Measurements from ENCODE around the gene HIP1R.
A peak's percentile ranks its signal among the peaks of the same experiment; 100 is the strongest.
"Not testable (repeated sequence)": the region's sequence is repeated elsewhere in the genome, so short reads cannot be mapped to it uniquely, and the experiment has no call there.

The HIP1R gene

GRCh38 chr12:122873540-122873939, 38.3 kb downstream of the HIP1R start:
- no peak for DNase-seq (ENCODE audit: low read depth)

DNA sequence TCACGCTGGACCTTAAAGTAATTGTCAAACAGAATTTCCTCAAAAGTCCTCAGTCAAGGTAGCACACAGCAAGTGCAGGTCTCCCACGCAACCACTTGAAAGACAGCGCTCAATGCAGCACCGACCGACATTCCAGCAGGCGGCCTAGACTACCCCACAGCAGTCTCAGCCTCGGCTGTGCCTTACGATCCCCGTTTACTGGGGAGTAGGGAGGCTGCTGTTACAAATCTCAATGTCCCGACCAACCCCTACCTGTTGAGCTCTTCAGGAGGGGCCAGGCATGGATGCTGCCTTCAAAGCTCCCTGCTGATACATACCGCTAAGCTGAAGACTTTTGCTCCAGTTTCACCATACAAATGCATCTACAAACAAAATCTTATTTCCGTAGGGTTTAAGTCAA, 38.8 kb downstream of the HIP1R start:
- no peak for DNase-seq (ENCODE audit: low read depth)

- DNase-seq (ENCODE audit: low read depth) = no peak
Measured at GRCh38 chr12:122875590-122876220, 40.4 kb downstream of the HIP1R start.

- DNase-seq (ENCODE audit: low read depth) = not testable (repeated sequence)
Measured at GRCh38 chr12:122876281-122876680, 41.0 kb downstream of the HIP1R start.

DNA sequence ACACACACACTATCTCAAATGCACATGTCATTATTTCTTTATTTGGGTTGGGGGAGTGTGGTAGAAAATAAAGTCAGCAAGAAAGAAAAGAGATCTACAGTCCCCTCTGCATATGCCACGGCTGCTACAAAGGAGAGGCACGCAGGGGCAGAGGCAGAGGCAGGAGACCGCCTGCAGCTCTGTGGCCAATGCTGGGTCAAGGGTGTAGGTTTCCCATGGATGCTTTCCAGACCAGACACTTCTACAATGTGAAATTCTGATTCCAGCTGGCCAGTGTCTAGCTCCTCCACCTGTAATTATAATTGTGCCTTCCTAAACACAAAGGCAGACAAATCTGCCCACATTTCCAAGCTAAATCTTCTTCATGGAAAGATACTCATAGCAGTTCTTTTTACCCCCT, 41.5 kb downstream of the HIP1R start:
- no peak for DNase-seq (ENCODE audit: low read depth)

- DNase-seq (ENCODE audit: low read depth) = no peak
Measured at GRCh38 chr12:122878780-122879612, 43.7 kb downstream of the HIP1R start.

DNA sequence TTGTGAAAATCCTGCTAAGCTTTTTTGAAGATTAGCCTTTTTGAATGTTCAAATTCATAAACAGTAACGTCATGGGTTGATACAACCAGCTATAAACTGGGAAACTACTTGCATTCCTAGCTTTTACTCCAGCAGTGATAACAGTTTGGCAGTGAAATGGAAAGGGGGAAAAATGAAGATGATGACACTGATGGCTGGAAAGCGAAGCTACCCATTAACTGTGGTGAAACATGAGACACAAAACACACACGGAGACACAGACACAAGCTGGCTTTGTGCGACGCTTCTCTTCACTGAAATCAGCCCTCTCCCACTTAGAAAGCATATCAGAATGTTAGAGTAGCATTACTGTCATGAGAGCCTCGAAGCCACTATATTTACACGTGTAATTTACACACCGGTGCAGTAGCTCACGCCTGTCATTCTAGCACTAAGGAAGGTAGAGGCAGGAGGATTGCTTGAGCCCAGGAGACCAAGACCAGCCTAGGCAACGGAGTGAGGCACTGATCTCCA, 45.0 kb downstream of the HIP1R start:
- no peak for DNase-seq (ENCODE audit: low read depth)

- no peak for DNase-seq (ENCODE audit: low read depth)
Measured at GRCh38 chr12:122880668-122881067, 45.4 kb downstream of the HIP1R start.

GRCh38 chr12:122882908-122883558, 47.8 kb downstream of the HIP1R start:
- DNase-seq (ENCODE audit: low read depth) = no peak

DNA sequence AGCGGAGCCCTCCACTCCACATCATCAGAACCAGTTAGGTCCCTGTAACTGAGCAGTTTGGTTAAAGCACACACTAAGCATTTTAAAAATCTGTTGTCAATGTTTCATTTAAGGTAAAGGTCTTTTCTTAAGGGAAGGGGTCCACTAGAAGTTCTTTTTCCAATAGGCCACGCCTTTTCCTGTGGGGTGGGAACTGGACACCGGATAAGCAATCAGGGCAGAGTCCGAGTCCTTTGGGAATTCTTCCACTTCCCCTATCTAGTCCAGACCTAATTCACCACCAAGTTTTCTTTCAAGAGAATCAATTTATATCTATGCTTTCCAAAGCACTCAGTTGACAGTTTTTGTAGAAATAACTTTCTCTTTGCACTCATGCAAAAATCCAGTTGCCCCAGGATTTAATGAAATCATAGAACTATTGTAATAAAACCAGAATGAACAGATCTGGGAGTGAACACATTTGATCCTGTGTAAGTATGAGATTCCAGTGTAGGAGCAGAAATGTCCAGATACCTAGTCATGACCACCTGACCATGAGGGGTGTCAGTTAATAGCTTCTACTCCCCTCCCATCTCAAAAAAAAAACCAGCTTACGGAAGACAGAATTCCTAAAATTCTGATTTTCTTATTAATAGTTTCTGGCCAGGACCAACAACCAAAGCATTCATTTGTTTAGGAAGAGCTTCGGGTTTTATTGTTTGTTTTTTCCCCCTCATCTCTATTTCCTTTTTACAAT, 49.0 kb downstream of the HIP1R start:
- DNase-seq (ENCODE audit: low read depth) = no peak

GRCh38 chr12:122884860-122885259, 49.6 kb downstream of the HIP1R start:
- DNase-seq (ENCODE audit: low read depth) = no peak

DNA sequence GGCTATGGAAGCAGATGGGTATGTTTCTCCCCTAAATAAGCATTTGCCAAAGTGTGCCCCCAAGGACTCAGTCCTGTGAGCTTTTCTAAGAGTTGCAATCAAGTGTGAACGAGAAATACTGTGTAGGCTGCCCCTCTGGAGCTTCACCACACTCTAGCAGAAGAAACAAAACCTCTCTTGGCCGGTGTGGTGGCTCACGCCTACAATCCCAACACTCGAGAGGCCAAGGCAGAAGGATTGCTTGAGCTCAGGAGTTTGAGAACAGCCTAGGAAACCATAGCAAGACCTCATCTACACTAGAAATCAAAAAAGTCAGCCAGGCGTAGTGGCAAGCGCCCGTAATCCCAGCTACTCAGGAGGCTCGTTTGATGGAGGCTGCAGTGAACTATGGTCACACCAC, 50.9 kb downstream of the HIP1R start:
- DNase-seq (ENCODE audit: low read depth) = no peak

DNA sequence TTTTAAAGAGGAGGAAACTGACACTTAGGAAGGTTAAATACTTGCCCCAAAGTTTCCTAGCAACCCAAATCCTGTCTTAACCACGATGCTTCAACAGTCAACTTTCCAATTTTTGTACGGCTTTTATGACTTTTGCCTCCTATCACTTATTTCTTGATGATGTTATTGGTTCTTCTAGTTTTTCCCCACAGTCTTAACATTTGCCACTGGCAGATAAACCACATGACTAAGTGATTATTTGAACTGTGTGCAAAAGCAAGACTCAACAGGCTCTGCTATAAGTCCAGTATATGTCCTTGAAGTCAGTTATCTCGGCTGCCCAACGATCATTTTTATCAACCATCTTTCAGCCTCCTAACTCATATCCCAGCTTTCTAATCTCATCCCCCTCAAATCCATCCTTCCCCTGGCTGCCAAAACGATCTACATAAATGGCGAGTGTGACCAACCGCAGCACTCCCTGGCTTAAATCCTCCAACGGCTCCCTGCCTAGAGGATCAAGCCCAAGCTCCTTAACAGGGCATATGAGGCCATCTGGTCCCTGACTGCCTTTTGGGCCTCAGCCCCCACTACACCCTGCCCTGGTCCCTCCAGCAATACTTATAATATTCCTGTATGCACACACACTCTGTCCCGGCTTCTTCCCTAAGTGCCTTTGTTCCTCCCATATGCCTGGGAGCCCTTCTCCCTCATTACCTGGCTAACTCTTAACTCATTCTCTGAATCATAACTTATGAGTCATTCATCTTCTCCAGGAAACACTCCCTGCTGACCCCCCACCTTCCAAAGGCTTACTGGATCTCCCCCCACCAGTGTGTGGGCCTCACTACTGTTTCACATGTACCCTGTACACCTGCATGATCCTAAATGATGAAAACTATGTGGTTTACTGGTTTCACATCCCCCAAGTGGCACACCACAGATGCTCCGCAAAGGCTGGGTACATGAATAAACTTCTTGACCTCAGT, 51.9 kb downstream of the HIP1R start:
- DNase-seq (ENCODE audit: low read depth) = no peak

DNA sequence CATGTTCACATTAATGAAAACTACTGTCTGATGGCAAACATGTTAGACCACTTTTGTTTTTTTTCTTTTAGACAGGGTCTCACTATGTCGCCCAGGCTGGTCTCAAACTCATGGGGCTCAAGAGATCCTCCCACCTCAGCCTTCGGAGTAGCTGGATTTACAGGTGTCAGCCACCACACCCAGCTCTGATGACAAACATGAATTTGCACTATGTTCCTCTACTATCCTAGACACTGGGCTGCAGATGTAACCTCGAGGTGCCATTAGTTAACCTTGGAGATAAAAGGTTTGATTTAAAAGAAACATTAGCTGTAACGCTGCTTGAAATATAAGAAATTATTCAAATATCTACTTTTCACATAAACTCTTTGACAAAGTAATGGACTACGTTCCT, 52.6 kb downstream of the HIP1R start:
- no peak for DNase-seq (ENCODE audit: low read depth)

DNA sequence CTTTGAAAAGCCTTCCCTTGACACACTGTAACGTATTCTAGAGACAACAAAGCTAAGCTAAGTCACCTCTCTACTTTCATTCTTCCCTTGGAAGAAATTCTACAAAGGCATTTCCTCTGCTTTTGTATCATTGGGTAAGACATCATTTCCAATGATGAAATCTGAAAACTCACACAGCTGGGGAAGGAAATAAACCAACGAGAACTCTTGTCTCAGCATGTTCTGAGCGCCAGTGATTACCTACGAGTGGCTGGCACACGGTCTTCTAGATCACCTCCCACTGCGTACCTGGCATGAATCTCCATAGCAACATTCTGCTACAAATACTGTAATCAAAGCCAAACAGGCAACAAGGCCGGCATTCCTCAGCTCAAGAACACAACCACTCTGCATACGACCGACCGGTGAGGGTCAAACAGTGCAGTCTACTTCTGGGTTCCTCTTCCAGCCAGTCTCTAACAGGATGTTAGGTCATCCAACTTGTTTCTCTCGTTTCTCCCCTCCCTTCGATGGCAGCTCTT, 53.0 kb downstream of the HIP1R start:
- no peak for DNase-seq (ENCODE audit: low read depth)

GRCh38 chr12:122889761-122890520, 54.7 kb downstream of the HIP1R start:
- DNase-seq (ENCODE audit: low read depth) = no peak

DNA sequence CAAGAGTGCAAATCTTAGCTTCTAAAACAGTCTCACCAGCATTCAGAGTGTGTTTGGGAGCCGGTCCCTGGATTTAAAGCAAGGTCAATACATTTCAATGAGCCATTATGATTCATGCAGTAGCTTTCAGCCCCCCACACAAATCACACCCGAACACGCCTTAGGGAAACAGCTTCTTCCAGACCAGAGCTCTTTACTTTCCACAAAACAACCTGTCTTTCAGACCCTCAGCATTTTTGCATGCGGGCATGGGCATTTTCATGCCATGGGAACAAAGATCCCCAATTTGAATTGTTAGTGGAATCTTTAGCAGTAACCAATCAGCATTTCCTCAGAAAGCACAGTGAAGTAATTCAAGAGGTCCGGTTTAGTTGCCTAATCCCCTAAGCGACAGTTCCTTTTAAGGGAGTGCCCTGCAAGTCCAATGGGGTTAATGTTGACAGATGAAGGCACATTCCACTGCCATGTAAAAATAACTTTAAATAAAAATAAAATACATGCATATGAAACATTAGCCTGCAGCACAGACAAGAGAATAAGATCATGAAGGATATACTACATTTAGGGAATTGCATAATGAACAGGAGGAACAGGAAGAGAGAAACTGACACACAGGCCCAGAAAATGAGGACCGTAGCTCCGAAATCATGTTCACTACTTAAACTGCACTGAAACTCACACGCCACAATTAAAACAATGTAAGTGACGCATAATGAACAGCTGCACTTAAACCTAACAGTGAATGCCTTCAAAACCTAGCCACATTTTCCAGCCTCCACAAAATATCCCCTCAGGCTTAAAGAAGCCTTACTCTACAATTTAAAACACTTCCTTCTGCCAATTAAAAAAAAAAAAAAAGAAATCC, 56.6 kb downstream of the HIP1R start:
- DNase-seq (ENCODE audit: low read depth) = peak; percentile 60

DNA sequence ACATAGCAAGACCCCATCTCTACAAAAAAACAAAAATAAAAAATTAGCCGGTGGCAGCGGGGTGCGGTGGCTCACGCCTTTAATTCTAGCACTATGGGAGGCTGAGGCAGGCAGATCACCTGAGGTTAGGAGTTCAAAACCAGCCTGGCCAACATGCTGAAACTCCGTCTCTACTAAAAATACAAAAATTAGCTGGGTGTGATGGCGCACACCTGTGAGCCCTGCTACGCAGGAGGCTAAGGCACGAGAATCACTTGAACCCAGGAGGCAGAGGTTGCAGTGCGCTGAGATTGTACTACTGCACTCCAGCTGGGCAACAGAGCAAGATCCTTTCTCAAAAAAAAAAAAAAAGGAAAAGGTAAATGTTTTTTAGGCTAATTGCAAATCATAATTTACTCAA, 57.5 kb downstream of the HIP1R start:
- DNase-seq (ENCODE audit: low read depth) = not testable (repeated sequence)

Data from GM04504 (cell line).